Keratinocyte (primary cell): Measurements from ENCODE around the gene TGM5. TPM values are rescaled to one million over a fixed set of nuclear protein-coding genes. Genes with fewer than 3 reads are reported as not detected.

Experiments
- DNase-seq: peaks from one replicate; pipeline ENCODE4 v3.0.0-alpha.2; 2011; ENCODE audit warnings: low read depth, missing footprints, low spot score
- FAIRE-seq: peaks from 2 replicates; lab custom pipeline; 2011; peaks lifted over from hg19 to GRCh38; lab: Jason Lieb, UNC
- H2AFZ ChIP-seq: 2 replicates; pipeline ENCODE4 v1.6.0; 2012; ENCODE audit warnings: low read length, control low read depth, inconsistent platforms; ENCODE audit not compliant: control insufficient read depth
- H3K27ac ChIP-seq: 2 replicates; pipeline ENCODE4 v1.5.1; 2011; ENCODE audit warnings: low read length; ENCODE audit not compliant: control insufficient read depth, insufficient read depth
- H3K27me3 ChIP-seq: 3 replicates; pipeline ENCODE4 v1.6.0; 2011; ENCODE audit warnings: low read length; ENCODE audit not compliant: control insufficient read depth, insufficient read depth; ENCODE audit errors: extremely low read depth
- H3K36me3 ChIP-seq, 2 experiments: 2 replicates in 1 of 2; 3 replicates in 1 of 2; pipeline ENCODE4 v1.5.1; 2011; ENCODE audit warnings: low read length in 2 of 2, mild to moderate bottlenecking in 1 of 2; ENCODE audit not compliant: control insufficient read depth in 2 of 2, insufficient read depth in 2 of 2; ENCODE audit errors: extremely low read depth in 1 of 2
- H3K4me1 ChIP-seq: 3 replicates; pipeline ENCODE4 v1.5.1; 2011; ENCODE audit warnings: low read length; ENCODE audit not compliant: control insufficient read depth, insufficient read depth; ENCODE audit errors: extremely low read depth
- H3K4me2 ChIP-seq: 3 replicates; pipeline ENCODE4 v1.6.0; 2011; ENCODE audit warnings: low read depth, low read length; ENCODE audit not compliant: control insufficient read depth, insufficient read depth; ENCODE audit errors: extremely low read depth
- H3K4me3 ChIP-seq, 3 experiments: fragments of 200-600 bp in 1 of 3; sonication (generic) in 1 of 3; 2 replicates in 2 of 3; 3 replicates in 1 of 3; pipeline ENCODE4 v1.5.1; 2011 to 2016; ENCODE audit warnings: low read length in 3 of 3, mild to moderate bottlenecking in 3 of 3, control low read depth in 2 of 3, inconsistent platforms in 1 of 3, low read depth in 1 of 3, mixed read lengths in 1 of 3, mixed run types in 1 of 3, moderate library complexity in 1 of 3; ENCODE audit not compliant: control insufficient read depth in 2 of 3, insufficient read depth in 2 of 3; ENCODE audit errors: extremely low read depth in 1 of 3
- H3K79me2 ChIP-seq: 2 replicates; pipeline ENCODE4 v1.6.0; 2012; ENCODE audit warnings: low read length; ENCODE audit not compliant: control insufficient read depth, insufficient read depth
- H3K9ac ChIP-seq: 3 replicates; pipeline ENCODE4 v1.6.0; 2011; ENCODE audit warnings: low read length; ENCODE audit not compliant: control insufficient read depth, insufficient read depth; ENCODE audit errors: extremely low read depth
- H3K9me1 ChIP-seq: 3 replicates; pipeline ENCODE4 v1.6.0; 2011; ENCODE audit warnings: low read length; ENCODE audit not compliant: control insufficient read depth, insufficient read depth; ENCODE audit errors: extremely low read depth
- H3K9me3 ChIP-seq: 2 replicates; pipeline ENCODE4 v1.5.1; 2012; ENCODE audit warnings: low read depth, low read length; ENCODE audit not compliant: control insufficient read depth
- H4K20me1 ChIP-seq: 3 replicates; pipeline ENCODE4 v1.6.0; 2011; ENCODE audit warnings: low read length; ENCODE audit not compliant: control insufficient read depth, insufficient read depth; ENCODE audit errors: extremely low read depth
- EZH2 ChIP-seq: IDR thresholded peaks from one replicate; pipeline ENCODE4 v1.6.1; 2012; ENCODE audit warnings: inconsistent platforms, mild to moderate bottlenecking, low read length, moderate library complexity
- dilution Hi-C: fragments of 300-500 bp; cut with MboI; formaldehyde crosslinking; loops from one replicate; pipeline ENCODE4 v1.7.0; 2020; ENCODE audit warnings: low sequenced_read_pairs; ENCODE audit not compliant: extremely low pct_ligation_motif_present
- polyA plus RNA-seq, 5 experiments: library from polyadenylated mRNA; depleted of rRNA in 3 of 5; stranded (reverse) in 3 of 5; stranded (forward) in 1 of 5; unstranded in 1 of 5; fragments of >200 nt; gene quantifications; 1 replicate in 1 of 5; 2 replicates in 3 of 5; 3 replicates in 1 of 5; pipeline versions ENCODE4 v1.2.1 to v1.2.3, GENCODE V29; 2011 to 2012; ENCODE audit warnings: missing spikeins in 2 of 5, low read depth in 1 of 5, low replicate concordance in 1 of 5
- TF ChIP-seq, protein P1 (sequence below), 3 experiments: IDR thresholded peaks in 1 of 3; conservative IDR thresholded peaks in 1 of 3; optimal IDR thresholded peaks in 1 of 3; 2 replicates in 2 of 3; 3 replicates in 1 of 3; pipeline versions ENCODE3 to v1.5.1; 2011; ENCODE audit warnings: low read length in 3 of 3, mild to moderate bottlenecking in 3 of 3, moderate library complexity in 2 of 3, control low read depth in 1 of 3, inconsistent platforms in 1 of 3; ENCODE audit not compliant: insufficient read depth in 2 of 3; ENCODE audit errors: extremely low read depth in 1 of 3

TGM5 gene
- polyA plus RNA-seq, 1 donor (not counting 4 experiments of a cell fraction or from before 2014, with no cell fraction given), result not detected

DNA sequence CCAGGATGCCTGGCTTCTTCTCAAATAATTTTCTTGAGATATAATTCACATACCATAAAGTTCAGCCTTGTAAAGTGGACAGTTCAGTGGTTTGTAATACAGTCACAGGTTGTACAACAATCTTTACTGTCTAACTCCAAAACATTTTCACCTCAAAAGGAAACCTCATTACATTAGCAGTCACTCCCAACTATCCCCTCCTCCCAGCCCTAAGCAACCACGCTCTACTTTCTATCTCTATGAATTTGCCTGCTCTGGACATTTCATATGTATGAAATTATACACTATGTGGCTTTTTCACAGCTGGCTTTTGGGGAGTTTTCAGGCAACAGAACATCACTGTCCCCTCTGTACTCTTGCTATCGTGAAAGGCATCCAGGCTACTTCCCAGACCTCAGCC is 17.5 kb downstream of the TGM5 start:
- H3K9me3 ChIP-seq, result no peaks in the 10 kb centered on the region
- no peaks in the 10 kb centered on the region for H4K20me1 ChIP-seq
- no peak overlapping the region for H3K4me3 ChIP-seq
- no peak for FAIRE-seq
- dilution Hi-C loops, result no loop called here
- no peaks in the 10 kb centered on the region for H3K79me2 ChIP-seq
- DNase-seq, result no peak
- TF ChIP-seq EZH2, result no peak
- TF ChIP-seq, protein P1, sequence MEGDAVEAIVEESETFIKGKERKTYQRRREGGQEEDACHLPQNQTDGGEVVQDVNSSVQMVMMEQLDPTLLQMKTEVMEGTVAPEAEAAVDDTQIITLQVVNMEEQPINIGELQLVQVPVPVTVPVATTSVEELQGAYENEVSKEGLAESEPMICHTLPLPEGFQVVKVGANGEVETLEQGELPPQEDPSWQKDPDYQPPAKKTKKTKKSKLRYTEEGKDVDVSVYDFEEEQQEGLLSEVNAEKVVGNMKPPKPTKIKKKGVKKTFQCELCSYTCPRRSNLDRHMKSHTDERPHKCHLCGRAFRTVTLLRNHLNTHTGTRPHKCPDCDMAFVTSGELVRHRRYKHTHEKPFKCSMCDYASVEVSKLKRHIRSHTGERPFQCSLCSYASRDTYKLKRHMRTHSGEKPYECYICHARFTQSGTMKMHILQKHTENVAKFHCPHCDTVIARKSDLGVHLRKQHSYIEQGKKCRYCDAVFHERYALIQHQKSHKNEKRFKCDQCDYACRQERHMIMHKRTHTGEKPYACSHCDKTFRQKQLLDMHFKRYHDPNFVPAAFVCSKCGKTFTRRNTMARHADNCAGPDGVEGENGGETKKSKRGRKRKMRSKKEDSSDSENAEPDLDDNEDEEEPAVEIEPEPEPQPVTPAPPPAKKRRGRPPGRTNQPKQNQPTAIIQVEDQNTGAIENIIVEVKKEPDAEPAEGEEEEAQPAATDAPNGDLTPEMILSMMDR (optimal IDR thresholded peaks at IDR 0.05 in 1 of 3, IDR thresholded peaks at IDR 0.05 in 1 of 3, conservative IDR thresholded peaks at IDR 0.05 in 1 of 3; ENCODE audit: extremely low read depth in 1 of 3, insufficient read depth in 2 of 3, low read length in 3 of 3), result no peak
- H3K9ac ChIP-seq, result no peak overlapping the region
- no peak overlapping the region for H3K27ac ChIP-seq
- no peaks in the 10 kb centered on the region for H3K9me1 ChIP-seq
- H3K4me1 ChIP-seq, result peaks cover 12% of the 10 kb centered on the region
- no peaks in the 10 kb centered on the region for H3K36me3 ChIP-seq
- H2AFZ ChIP-seq, result no peak overlapping the region
- no peak overlapping the region for H3K4me2 ChIP-seq
- no peaks in the 10 kb centered on the region for H3K27me3 ChIP-seq

- Histone ChIP-seq H3K79me2 (no peaks in the 10 kb centered on the region), H3K27ac (no peak overlapping the region), H3K9me1 (no peaks in the 10 kb centered on the region), H3K9me3 (no peaks in the 10 kb centered on the region), H3K4me1 (no peaks in the 10 kb centered on the region), H3K27me3 (no peaks in the 10 kb centered on the region), H3K4me2 (no peak overlapping the region), H2AFZ (no peak overlapping the region), H3K4me3 (no peak overlapping the region), H3K9ac (no peak overlapping the region), H3K36me3 (no peaks in the 10 kb centered on the region), H4K20me1 (no peaks in the 10 kb centered on the region)
- TF ChIP-seq EZH2, result no peak
- TF ChIP-seq, protein P1 (optimal IDR thresholded peaks at IDR 0.05 in 1 of 3, IDR thresholded peaks at IDR 0.05 in 1 of 3, conservative IDR thresholded peaks at IDR 0.05 in 1 of 3; ENCODE audit: extremely low read depth in 1 of 3, insufficient read depth in 2 of 3, low read length in 3 of 3), result no peak
- DNase-seq, result no peak
- no peak for FAIRE-seq
- dilution Hi-C loops, result no loop called here
Observed at GRCh38 chr15:43246261-43246774, 20.4 kb downstream of the TGM5 start.
